MG63 (cell line): ENCODE data around the gene CELF2. TPM values are rescaled to one million over a fixed set of nuclear protein-coding genes. Genes with fewer than 3 reads are reported as not detected.

ENCODE experiments used
- DNase-seq: peaks from one replicate; pipeline ENCODE4 v3.0.0-alpha.2; 2020
- H3K27me3 ChIP-seq: fragments of 250-450 bp; sonication (Bioruptor Pico); 2 replicates; pipeline ENCODE4 v1.5.1; 2020; ENCODE audit warnings: mild to moderate bottlenecking, moderate library complexity
- H3K36me3 ChIP-seq: fragments of 250-450 bp; sonication (Bioruptor Pico); 2 replicates; pipeline ENCODE4 v1.5.1; 2020; ENCODE audit warnings: mild to moderate bottlenecking, moderate library complexity
- H3K4me3 ChIP-seq: fragments of 250-450 bp; sonication (Bioruptor Pico); 2 replicates; pipeline ENCODE4 v1.5.1; 2020; ENCODE audit warnings: mild to moderate bottlenecking, moderate library complexity
- H3K9me3 ChIP-seq: fragments of 250-450 bp; sonication (Bioruptor Pico); 2 replicates; pipeline ENCODE4 v1.5.1; 2020; ENCODE audit warnings: mild to moderate bottlenecking, moderate library complexity
- total RNA-seq: library from RNA; depleted of rRNA; stranded (reverse); fragments of >200 nt; shearing (Covaris generic); gene quantifications from 2 replicates; pipeline ENCODE4 v1.2.3, GENCODE V29; 2014; ENCODE audit warnings: low replicate concordance

The CELF2 gene
- total RNA-seq, 1 experiment from 2014 or later = 1.5 TPM

- no peak for DNase-seq
- H3K27me3 ChIP-seq = no peaks in the 10 kb centered on the region
- H3K36me3 ChIP-seq = no peaks in the 10 kb centered on the region
- no peak overlapping the region for H3K4me3 ChIP-seq
- H3K9me3 ChIP-seq = no peaks in the 10 kb centered on the region
Measured at GRCh38 chr10:11212288-11213085, 194.8 kb downstream of the CELF2 start.

- H3K27me3 ChIP-seq = no peaks in the 10 kb centered on the region
- no peak overlapping the region for H3K4me3 ChIP-seq
- H3K9me3 ChIP-seq = no peaks in the 10 kb centered on the region
- no peaks in the 10 kb centered on the region for H3K36me3 ChIP-seq
- DNase-seq = no peak
Measured at GRCh38 chr10:11213137-11213536, 195.5 kb downstream of the CELF2 start.

GRCh38 chr10:11214407-11214806, 196.7 kb downstream of the CELF2 start:
- H3K36me3 ChIP-seq = no peaks in the 10 kb centered on the region
- no peaks in the 10 kb centered on the region for H3K9me3 ChIP-seq
- no peak for DNase-seq
- H3K4me3 ChIP-seq = no peak overlapping the region
- no peaks in the 10 kb centered on the region for H3K27me3 ChIP-seq

GRCh38 chr10:11215471-11215870, 197.8 kb downstream of the CELF2 start:
- Histone ChIP-seq H3K27me3 (no peaks in the 10 kb centered on the region), H3K9me3 (no peaks in the 10 kb centered on the region), H3K36me3 (no peaks in the 10 kb centered on the region), H3K4me3 (no peak overlapping the region)
- DNase-seq = no peak

GRCh38 chr10:11217521-11217920, 199.8 kb downstream of the CELF2 start:
- no peaks in the 10 kb centered on the region for H3K9me3 ChIP-seq
- no peaks in the 10 kb centered on the region for H3K27me3 ChIP-seq
- no peaks in the 10 kb centered on the region for H3K36me3 ChIP-seq
- H3K4me3 ChIP-seq = no peak overlapping the region
- no peak for DNase-seq

GRCh38 chr10:11218395-11218794, 200.7 kb downstream of the CELF2 start:
- DNase-seq = no peak
- Histone ChIP-seq H3K9me3 (no peaks in the 10 kb centered on the region), H3K27me3 (no peaks in the 10 kb centered on the region), H3K4me3 (no peak overlapping the region), H3K36me3 (no peaks in the 10 kb centered on the region)

GRCh38 chr10:11219431-11219830, 201.8 kb downstream of the CELF2 start:
- Histone ChIP-seq H3K4me3 (no peak overlapping the region), H3K36me3 (no peaks in the 10 kb centered on the region), H3K9me3 (no peaks in the 10 kb centered on the region), H3K27me3 (no peaks in the 10 kb centered on the region)
- no peak for DNase-seq

GRCh38 chr10:11223081-11223480, 205.4 kb downstream of the CELF2 start:
- H3K4me3 ChIP-seq = no peak overlapping the region
- H3K27me3 ChIP-seq = no peaks in the 10 kb centered on the region
- no peaks in the 10 kb centered on the region for H3K36me3 ChIP-seq
- no peak for DNase-seq
- no peaks in the 10 kb centered on the region for H3K9me3 ChIP-seq

- no peaks in the 10 kb centered on the region for H3K27me3 ChIP-seq
- DNase-seq = no peak
- H3K9me3 ChIP-seq = no peaks in the 10 kb centered on the region
- H3K36me3 ChIP-seq = no peaks in the 10 kb centered on the region
- H3K4me3 ChIP-seq = no peak overlapping the region
Measured at GRCh38 chr10:11223507-11224140, 206.0 kb downstream of the CELF2 start.

GRCh38 chr10:11224321-11224720, 206.6 kb downstream of the CELF2 start:
- Histone ChIP-seq H3K9me3 (no peaks in the 10 kb centered on the region), H3K36me3 (no peaks in the 10 kb centered on the region), H3K4me3 (no peak overlapping the region), H3K27me3 (no peaks in the 10 kb centered on the region)
- DNase-seq = no peak

- no peak for DNase-seq
- no peaks in the 10 kb centered on the region for H3K36me3 ChIP-seq
- H3K27me3 ChIP-seq = no peaks in the 10 kb centered on the region
- no peak overlapping the region for H3K4me3 ChIP-seq
- H3K9me3 ChIP-seq = no peaks in the 10 kb centered on the region
Measured at GRCh38 chr10:11224792-11225416, 207.2 kb downstream of the CELF2 start.

- Histone ChIP-seq H3K36me3 (no peaks in the 10 kb centered on the region), H3K4me3 (no peak overlapping the region), H3K27me3 (no peaks in the 10 kb centered on the region), H3K9me3 (no peaks in the 10 kb centered on the region)
- no peak for DNase-seq
Measured at GRCh38 chr10:11225935-11226334, 208.3 kb downstream of the CELF2 start.

GRCh38 chr10:11227103-11227502, 209.4 kb downstream of the CELF2 start:
- Histone ChIP-seq H3K36me3 (no peaks in the 10 kb centered on the region), H3K4me3 (no peak overlapping the region), H3K27me3 (no peaks in the 10 kb centered on the region), H3K9me3 (no peaks in the 10 kb centered on the region)
- no peak for DNase-seq

- H3K9me3 ChIP-seq = no peaks in the 10 kb centered on the region; the same call in 1 of the 2 replicates
- no peaks in the 10 kb centered on the region for H3K36me3 ChIP-seq
- H3K4me3 ChIP-seq = no peak overlapping the region
- no peak for DNase-seq
- H3K27me3 ChIP-seq = no peaks in the 10 kb centered on the region
Measured at GRCh38 chr10:11229893-11230292, 212.2 kb downstream of the CELF2 start.

GRCh38 chr10:11230498-11231167, 213.0 kb downstream of the CELF2 start:
- peaks cover 3% of the 10 kb centered on the region; the same call in 1 of the 2 replicates for H3K9me3 ChIP-seq
- H3K4me3 ChIP-seq = no peak overlapping the region
- H3K27me3 ChIP-seq = no peaks in the 10 kb centered on the region
- H3K36me3 ChIP-seq = no peaks in the 10 kb centered on the region
- no peak for DNase-seq

- H3K4me3 ChIP-seq = no peak overlapping the region
- DNase-seq = no peak
- H3K9me3 ChIP-seq = peaks cover 3% of the 10 kb centered on the region; the same call in 1 of the 2 replicates
- H3K27me3 ChIP-seq = no peaks in the 10 kb centered on the region
- no peaks in the 10 kb centered on the region for H3K36me3 ChIP-seq
Measured at GRCh38 chr10:11231285-11231684, 213.6 kb downstream of the CELF2 start.
